ENCODE measurements around the gene FBXW12.
A peak's percentile ranks its signal among the peaks of the same experiment; 100 is the strongest.

FBXW12 gene

DNA sequence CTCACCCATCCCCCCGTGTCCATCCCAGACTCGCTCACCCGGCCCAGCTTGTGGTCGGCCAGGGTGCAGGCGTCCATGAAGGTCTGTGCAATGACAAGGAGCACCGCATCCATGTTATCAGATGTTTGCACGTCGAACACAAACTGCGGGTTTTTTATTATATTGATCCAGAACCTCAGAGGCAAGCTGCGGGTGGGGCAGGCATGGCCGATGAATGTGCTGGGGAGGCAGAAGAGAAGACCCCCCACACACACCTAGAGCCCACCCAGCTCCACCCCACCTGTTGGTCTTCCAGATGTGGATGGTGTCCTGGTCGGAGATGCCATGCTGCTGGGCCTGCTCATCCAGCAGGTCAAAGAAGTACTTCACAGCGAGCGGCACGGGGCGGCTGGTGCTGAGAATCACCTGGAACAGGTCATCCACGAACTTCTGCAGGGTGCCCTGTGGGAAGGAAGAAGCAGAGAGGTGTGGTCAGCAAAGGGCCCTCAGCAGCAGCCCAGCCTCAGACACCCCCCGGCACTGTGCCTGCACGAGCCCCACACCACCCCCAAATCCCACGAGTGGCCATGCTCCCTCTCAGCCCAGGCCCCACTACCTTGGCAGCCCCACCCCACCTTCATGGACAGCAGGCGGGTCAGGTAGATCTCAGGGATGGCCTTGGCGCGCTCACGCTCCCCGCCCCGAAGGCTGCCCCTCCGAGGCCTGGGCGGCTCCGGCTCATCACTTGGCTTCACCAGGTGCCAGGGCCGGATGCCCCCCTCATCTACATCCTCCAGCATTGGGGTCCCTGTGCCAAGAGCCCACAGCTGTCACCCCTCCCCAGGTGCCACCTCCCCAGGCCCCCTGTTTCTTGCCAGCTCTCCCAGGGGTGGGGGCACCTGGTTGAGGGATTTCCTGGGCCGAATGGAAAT lies 37.5 kb downstream of the FBXW12 start:
- peak; percentile 43 for DNase-seq

- peak; percentile 40 for DNase-seq
Observed at GRCh38 chr3:48410205-48411040, 38.4 kb downstream of the FBXW12 start.

GRCh38 chr3:48411041-48411588 lies 39.1 kb downstream of the FBXW12 start:
- DNase-seq: no peak

- no peak for DNase-seq
Observed at GRCh38 chr3:48411606-48412374, 39.8 kb downstream of the FBXW12 start.

DNA sequence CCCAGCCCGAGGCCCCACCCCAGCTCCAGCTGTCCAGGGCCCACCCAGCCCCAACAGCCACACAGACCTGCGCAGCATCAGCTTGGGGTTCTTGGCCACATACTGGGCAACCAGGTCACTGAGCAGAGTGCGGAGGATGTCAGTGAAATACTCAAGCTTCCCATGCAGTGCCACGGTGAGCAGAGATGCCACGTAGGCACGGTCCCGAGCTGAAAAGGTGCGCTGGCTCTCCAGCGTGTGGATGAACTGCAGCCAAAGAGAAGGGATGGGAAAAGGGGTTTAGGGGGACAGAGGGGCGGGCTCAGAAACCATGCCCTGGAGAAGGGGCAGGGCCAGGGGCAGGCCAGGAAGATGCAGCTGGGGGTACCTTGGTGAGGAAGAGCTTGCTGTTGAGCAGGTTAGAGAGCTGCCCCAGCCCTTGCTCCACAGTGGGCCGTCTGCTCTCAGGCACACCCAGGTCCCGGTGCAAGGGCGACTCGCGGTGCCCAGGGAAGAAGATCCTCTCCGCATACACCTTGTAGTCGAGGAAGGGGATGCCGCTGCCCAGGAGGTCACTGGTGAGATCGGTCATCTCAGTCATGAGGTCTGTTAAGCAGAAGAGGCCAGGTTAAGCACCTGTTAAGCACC lies 40.5 kb downstream of the FBXW12 start:
- no peak for DNase-seq

DNA sequence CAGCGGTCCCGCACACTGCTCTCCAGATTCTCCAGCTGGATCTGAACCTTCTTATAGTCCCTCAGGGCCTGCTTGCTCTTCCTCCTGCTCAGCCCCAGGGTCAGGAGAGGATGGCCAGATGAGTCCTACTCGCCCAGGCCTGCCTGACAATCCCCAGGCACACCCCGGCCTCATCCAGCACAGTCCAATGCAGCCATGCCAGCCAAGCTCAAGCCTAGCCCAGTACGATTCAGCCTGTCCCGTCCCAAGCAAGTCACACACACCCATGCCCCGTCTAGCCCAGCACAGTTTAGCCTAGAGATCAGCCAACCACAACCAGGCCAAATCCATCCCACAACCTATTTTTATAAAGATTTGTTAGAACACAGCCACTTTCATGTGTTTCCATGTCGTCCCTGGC lies 41.1 kb downstream of the FBXW12 start:
- no peak for DNase-seq

DNA sequence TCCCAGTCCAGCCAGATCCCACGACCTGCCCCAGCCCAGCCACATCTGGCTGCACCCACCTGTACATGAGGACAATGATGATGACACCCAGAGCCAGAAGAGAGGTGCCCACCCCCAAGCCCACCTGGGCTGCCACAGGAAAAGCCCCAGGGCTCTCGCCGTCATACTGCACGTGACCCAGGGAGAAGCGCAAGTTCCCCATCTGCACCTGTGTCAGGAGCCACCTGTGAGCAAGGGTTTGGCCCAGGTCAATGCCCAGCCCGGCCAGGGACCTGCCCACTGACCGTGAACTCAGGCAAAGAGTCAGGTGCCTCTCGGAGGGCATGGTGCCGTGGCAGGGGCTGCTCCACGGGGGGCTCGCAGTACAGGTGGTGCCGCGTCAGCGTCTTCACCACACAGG lies 41.6 kb downstream of the FBXW12 start:
- DNase-seq: no peak

DNA sequence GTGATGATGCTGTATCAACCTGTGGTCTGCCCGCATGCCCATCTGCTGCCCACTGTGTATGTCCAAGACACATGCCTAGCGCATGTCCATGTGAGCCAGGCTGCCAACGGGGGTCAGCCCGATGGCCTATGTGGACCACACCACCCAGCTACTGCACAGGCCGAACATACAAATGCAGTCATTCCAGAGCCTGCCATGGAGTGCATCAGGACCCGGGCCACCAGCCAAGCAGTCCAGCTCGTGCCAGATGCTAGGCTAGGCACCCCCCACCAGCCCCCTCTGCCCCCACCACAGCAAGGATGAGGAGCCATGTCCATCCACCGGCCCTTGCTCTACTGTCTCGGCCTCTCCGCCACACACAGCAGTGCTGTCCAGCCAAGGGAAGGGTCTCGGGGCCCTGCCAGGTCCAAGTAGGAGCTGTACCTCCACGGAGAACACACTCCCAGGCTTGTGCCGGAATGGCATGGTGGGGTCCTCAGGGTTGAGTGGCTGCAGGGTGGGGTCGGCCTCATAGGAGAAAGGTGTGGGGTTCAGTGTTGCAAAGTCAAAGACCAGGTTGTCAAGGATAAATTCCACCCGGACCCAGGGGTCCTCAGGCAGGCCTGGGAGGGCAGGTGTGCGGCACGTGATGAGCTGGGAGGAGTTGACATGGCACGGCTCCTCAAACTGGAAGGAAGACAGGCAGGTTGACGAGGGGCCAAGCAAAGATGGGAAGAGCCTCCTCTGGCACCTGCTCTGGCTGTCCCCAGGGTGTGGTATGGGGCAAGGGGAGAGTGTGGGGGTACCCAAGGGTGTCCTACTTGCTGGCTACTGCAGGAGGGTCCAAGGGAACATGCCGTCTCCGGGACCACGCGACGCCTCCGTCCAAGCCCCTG lies 42.6 kb downstream of the FBXW12 start:
- DNase-seq: no peak

DNA sequence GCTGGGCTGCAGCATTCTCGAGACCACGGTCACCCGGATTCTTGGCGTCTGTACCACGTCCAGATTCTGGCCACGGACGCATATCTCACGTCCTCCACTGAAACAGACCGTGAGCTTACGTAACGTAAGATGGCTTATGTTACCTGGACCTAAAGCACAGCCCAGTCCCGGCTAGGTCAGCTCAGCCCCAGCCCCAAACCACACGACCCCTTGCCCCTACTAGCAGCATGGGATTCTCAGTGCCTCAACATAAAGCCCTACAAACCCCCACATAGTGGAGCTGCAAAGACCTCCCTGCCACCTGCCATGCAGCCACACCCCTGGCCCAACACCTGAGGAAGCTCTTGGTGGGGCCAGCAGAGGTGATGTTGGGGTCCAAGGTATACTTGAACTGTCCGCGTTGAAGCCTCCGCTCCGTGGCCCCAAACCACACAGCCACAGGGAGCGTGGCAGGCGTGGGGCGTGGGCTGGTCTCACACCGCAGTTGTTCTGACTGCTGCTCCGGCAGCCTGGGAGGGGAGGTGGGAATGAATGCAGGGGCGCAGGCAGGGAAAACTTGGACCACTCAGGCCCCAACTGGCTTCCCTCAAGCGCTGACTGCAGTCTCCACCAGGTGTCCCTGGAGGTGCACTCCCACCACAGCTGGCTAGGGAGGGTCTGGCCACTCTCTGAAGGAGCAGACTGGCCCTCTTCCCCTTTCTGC lies 43.4 kb downstream of the FBXW12 start:
- DNase-seq: no peak

GRCh38 chr3:48416091-48416505 lies 44.1 kb downstream of the FBXW12 start:
- DNase-seq: no peak

DNA sequence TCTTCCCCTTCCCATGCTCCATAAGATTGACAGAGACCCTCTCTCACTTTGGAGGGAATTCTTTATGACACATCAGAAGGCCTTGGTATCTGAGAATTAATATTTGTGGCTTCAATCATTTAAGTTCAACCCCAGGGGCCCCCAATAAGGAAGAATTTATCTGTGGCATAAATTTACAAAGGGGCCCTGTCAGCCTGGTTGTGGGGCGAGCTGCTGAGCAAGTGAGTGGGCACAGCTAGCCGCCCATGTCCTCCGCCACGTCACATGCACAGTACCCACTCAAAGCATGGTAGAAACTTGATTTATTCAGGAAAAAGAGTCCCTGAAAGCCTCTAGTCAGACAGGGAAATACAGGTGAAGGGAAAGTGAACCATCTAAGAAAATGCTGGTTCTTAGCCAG lies 44.5 kb downstream of the FBXW12 start:
- no peak for DNase-seq

GRCh38 chr3:48417529-48418108 lies 45.6 kb downstream of the FBXW12 start:
- DNase-seq: no peak

GRCh38 chr3:48418140-48418539 lies 46.1 kb downstream of the FBXW12 start:
- DNase-seq: no peak

DNA sequence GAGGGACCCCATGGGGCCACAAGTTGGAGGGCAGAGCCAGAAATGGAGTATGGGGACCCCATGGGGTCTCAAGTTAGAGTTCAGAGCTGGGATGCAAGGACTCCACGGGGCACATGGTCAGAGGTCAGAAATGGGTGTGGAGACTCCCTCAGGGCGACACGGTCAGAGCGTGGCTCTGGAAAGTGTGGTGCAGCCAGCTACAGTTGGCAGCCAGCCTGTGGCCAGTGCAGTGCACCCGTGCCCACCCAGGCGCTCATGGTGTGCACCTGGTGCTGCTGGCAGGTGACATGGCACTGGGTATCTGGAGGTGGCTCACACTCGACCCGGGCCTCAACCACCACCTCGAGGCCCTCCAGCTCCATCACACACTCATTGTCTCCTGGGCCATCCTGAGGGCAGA lies 46.6 kb downstream of the FBXW12 start:
- DNase-seq: no peak

- DNase-seq: no peak
Observed at GRCh38 chr3:48419149-48419548, 47.1 kb downstream of the FBXW12 start.

DNA sequence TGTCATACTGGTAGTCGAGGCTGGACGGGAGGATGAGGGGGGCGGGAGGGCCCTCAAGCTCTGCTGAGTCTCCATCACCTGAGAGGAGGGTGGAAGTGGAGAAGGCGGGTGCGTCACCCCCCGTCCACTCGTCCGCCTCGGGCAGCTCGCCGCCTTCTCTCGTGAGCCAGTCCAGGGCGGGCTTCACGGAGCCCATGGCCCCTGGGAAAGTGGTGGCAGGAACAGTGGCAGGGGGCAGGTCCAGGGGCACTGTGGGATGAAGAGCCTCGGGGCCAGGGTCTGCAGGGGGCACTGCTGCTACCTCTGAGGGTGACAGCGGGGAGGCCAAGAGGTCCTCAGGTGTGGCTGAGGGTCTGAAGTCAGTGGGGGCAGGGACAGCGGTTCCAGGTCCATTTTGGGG lies 47.6 kb downstream of the FBXW12 start:
- no peak for DNase-seq

DNA sequence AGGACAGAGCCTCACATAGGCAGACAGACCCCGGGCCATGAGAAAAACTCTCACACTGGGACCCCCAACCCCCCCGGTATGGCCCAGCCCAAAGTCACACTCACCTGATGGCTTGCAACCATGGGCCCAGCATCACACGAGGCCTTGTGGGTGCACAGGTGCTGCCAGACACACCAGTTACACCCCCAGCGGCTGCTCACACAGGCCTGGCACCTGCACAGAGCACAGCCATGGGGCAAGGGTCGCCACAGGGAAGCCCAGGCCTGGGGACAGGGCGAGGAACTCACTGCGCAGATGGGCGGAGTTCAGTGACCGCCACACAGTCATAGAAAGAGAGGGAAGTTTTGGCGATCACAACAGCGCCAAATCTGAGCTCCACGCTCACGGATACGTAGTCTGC lies 48.5 kb downstream of the FBXW12 start:
- no peak for DNase-seq

- no peak for DNase-seq
Observed at GRCh38 chr3:48422272-48422671, 50.3 kb downstream of the FBXW12 start.

GRCh38 chr3:48422681-48423080 lies 50.7 kb downstream of the FBXW12 start:
- DNase-seq: no peak

DNA sequence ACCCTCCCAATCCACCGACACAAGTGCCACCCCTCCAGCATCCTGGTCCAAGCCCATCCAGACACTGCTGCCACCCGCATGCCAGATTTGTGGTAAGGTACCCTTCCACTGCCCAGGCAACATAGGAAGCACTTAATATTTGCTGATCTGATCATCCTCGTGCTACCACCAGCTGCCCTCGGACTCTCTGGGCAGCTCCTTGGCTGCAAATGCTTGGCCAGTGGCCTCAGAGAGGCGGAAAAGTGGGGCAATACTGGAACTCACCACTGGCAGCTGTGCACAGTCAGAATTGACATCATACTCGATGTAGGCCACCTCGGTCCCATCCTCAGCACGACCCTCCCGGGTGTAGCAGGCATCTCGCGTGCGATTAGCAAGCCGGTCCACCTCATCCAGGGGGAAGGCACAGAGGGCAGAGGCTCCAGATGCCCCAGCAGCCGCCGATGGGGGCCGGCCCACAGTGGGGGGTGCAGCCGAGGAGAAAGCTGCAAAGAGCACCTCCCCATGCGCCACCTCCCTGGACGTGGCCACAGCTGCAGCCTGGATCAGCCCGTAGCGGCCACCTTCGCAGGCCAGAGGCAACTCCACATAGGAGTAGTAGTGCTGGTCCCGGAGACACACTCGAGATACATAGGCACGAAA lies 51.3 kb downstream of the FBXW12 start:
- no peak for DNase-seq
